PC-9 (cell line): ENCODE data around the gene IMPG2. TPM values are rescaled to one million over a fixed set of nuclear protein-coding genes. Genes with fewer than 3 reads are reported as not detected.

Experiments used
- BruUV-seq: library from RNA; stranded (reverse); fragments of 400-500 nt; replicated peaks from 2 replicates; lab custom pipeline; 2021; lab: Mats Ljungman, UMichigan
- CTCF ChIA-PET: fragments of 300-600 bp; sonication (Branson Sonifier 250); formaldehyde crosslinking; loops from one replicate; lab custom pipeline; 2022; ENCODE audit warnings: antibody characterized with exemption; lab: Charles Lee
- POLR2A ChIA-PET: fragments of 300-600 bp; sonication (Branson Sonifier 250); formaldehyde crosslinking; loops from one replicate; lab custom pipeline; 2022; ENCODE audit warnings: antibody characterized with exemption; ENCODE audit not compliant: unreplicated experiment; lab: Charles Lee
- DNase-seq, 2 experiments: peaks; one replicate each; pipeline versions ENCODE4 v3.0.0 to v3.0.0-alpha.2; 2015 to 2022; ENCODE audit warnings: mixed read lengths in 1 of 2
- H2AFZ ChIP-seq: fragments of 200-600 bp; sonication (generic); 2 replicates; pipeline ENCODE4 v1.8.1; 2017; ENCODE audit warnings: antibody characterized with exemption
- H3F3A ChIP-seq: fragments of 200-600 bp; sonication (generic); 2 replicates; pipeline ENCODE4 v1.8.1; 2017; ENCODE audit warnings: antibody characterized with exemption, mild to moderate bottlenecking, low read depth; ENCODE audit not compliant: insufficient read depth
- H3K27ac ChIP-seq: fragments of 200-600 bp; sonication (generic); 2 replicates; pipeline ENCODE4 v1.6.1; 2016; ENCODE audit warnings: mixed run types
- H3K27me3 ChIP-seq: fragments of 200-600 bp; sonication (generic); 2 replicates; pipeline ENCODE4 v1.6.1; 2016; ENCODE audit warnings: low read depth, mixed run types; ENCODE audit not compliant: insufficient read depth
- H3K36me3 ChIP-seq: fragments of 200-600 bp; sonication (generic); 2 replicates; pipeline ENCODE4 v1.6.1; 2016; ENCODE audit warnings: low read depth, mixed run types
- H3K4me1 ChIP-seq: fragments of 200-600 bp; sonication (generic); replicated peaks from 2 replicates; pipeline ENCODE4 v1.6.1; 2016; ENCODE audit warnings: mixed run types; ENCODE audit not compliant: insufficient read depth
- H3K4me2 ChIP-seq: fragments of 200-600 bp; sonication (generic); 2 replicates; pipeline ENCODE4 v1.6.1; 2017; ENCODE audit warnings: mixed run types
- H3K4me3 ChIP-seq: fragments of 200-600 bp; sonication (generic); 2 replicates; pipeline ENCODE4 v1.6.1; 2016; ENCODE audit warnings: mixed run types
- H3K79me2 ChIP-seq: fragments of 200-600 bp; sonication (generic); 2 replicates; pipeline ENCODE4 v1.6.1; 2017; ENCODE audit warnings: low read depth, mixed run types
- H3K9me2 ChIP-seq: fragments of 200-600 bp; sonication (generic); 2 replicates; pipeline ENCODE4 v1.8.1; 2017; ENCODE audit warnings: mild to moderate bottlenecking; ENCODE audit not compliant: insufficient read depth
- H3K9me3 ChIP-seq: fragments of 200-600 bp; sonication (generic); 2 replicates; pipeline ENCODE4 v1.8.1; 2016; ENCODE audit warnings: low read depth; ENCODE audit not compliant: insufficient read depth
- H4K20me1 ChIP-seq: fragments of 200-600 bp; sonication (generic); 2 replicates; pipeline ENCODE4 v1.8.1; 2017; ENCODE audit not compliant: insufficient read depth
- CTCF ChIP-seq: fragments of 200-600 bp; sonication (generic); conservative IDR thresholded peaks from 2 replicates; pipeline ENCODE4 v1.6.1; 2017; ENCODE audit warnings: mixed run types, antibody characterized with exemption, mild to moderate bottlenecking, moderate library complexity
- EZH2 ChIP-seq: fragments of 200-600 bp; sonication (generic); IDR thresholded peaks from 2 replicates; pipeline ENCODE4 v1.8.0; 2017; ENCODE audit warnings: antibody characterized with exemption, low read depth
- intact Hi-C: fragments of 100-400 bp; cut with micrococcal nuclease; formaldehyde crosslinking; loops from one replicate; pipeline ENCODE4 v1.10.0; 2022; ENCODE audit not compliant: unreplicated experiment
- total RNA-seq: library from RNA; stranded (reverse); gene quantifications from 2 replicates; pipeline ENCODE4 v1.2.3, GENCODE V29; 2021

Gene IMPG2
- total RNA-seq, 1 experiment from 2014 or later = 0.11 TPM

GRCh38 chr3:101230618-101231017, 89.8 kb downstream of the IMPG2 start:
- Histone ChIP-seq H4K20me1 (no peaks in the 10 kb centered on the region), H3K9me3 (no peaks in the 10 kb centered on the region; the same call in 1 of the 2 replicates), H3K36me3 (no peaks in the 10 kb centered on the region), H3F3A (no peaks in the 10 kb centered on the region), H3K4me3 (no peak overlapping the region), H3K4me1 (no peaks in the 10 kb centered on the region), H3K27me3 (no peaks in the 10 kb centered on the region), H3K27ac (no peak overlapping the region), H2AFZ (no peak overlapping the region), H3K79me2 (no peaks in the 10 kb centered on the region), H3K9me2 (no peaks in the 10 kb centered on the region), H3K4me2 (no peak overlapping the region)
- no peak for DNase-seq
- CTCF ChIA-PET = interaction anchor here (0.6 kb wide), 1 partner anchor 1308 kb away, joined by 3 read pairs; no protein-coding TSS in a partner anchor
- intact Hi-C loops = no loop called here
- BruUV-seq = no TSS peak
- TF ChIP-seq EZH2 = no peak
- TF ChIP-seq CTCF = no peak
- POLR2A ChIA-PET = no interaction called here

GRCh38 chr3:101229681-101230080, 90.7 kb downstream of the IMPG2 start:
- ChIA-PET CTCF (no interaction called here), POLR2A (no interaction called here)
- DNase-seq = no peak
- intact Hi-C loops = no loop called here
- Histone ChIP-seq H3K9me2 (no peaks in the 10 kb centered on the region), H3K4me2 (no peak overlapping the region), H3F3A (no peaks in the 10 kb centered on the region), H4K20me1 (no peaks in the 10 kb centered on the region), H3K27ac (no peak overlapping the region), H3K36me3 (no peaks in the 10 kb centered on the region), H3K79me2 (no peaks in the 10 kb centered on the region), H3K4me1 (no peaks in the 10 kb centered on the region), H3K9me3 (no peaks in the 10 kb centered on the region; the same call in 1 of the 2 replicates), H3K4me3 (no peak overlapping the region), H3K27me3 (no peaks in the 10 kb centered on the region), H2AFZ (no peak overlapping the region)
- no peak for TF ChIP-seq EZH2
- TF ChIP-seq CTCF = no peak; the same call in 1 of the 2 replicates
- BruUV-seq = no TSS peak

GRCh38 chr3:101228441-101228840, 91.9 kb downstream of the IMPG2 start:
- H3K27ac ChIP-seq = no peak overlapping the region
- no peaks in the 10 kb centered on the region for H3K4me1 ChIP-seq
- no TSS peak for BruUV-seq
- no peak overlapping the region for H3K4me3 ChIP-seq
- no peaks in the 10 kb centered on the region for H3K79me2 ChIP-seq
- no peaks in the 10 kb centered on the region for H3K27me3 ChIP-seq
- no peak overlapping the region for H2AFZ ChIP-seq
- no peaks in the 10 kb centered on the region for H3F3A ChIP-seq
- H3K36me3 ChIP-seq = no peaks in the 10 kb centered on the region
- intact Hi-C loops = no loop called here
- ChIA-PET CTCF (no interaction called here), POLR2A (interaction anchor here (0.6 kb wide), 1 partner anchor 886 kb away, joined by 9 read pairs; no protein-coding TSS in a partner anchor)
- H3K9me3 ChIP-seq = no peaks in the 10 kb centered on the region; the same call in 1 of the 2 replicates
- no peak overlapping the region for H3K4me2 ChIP-seq
- H3K9me2 ChIP-seq = no peaks in the 10 kb centered on the region
- no peak for DNase-seq
- H4K20me1 ChIP-seq = no peaks in the 10 kb centered on the region
- TF ChIP-seq EZH2 (no peak), CTCF (no peak)
